Measurements from ENCODE around the gene HCN2. TPM values are rescaled to one million over a fixed set of nuclear protein-coding genes. Genes with fewer than 3 reads are reported as not detected.

HCN2 gene
- total RNA-seq, 1 donor from 2014 or later, result 0.84 TPM

- no peak for TF ChIP-seq CTCF (conservative IDR thresholded peaks at IDR 0.05)
- Mint-ChIP-seq H3K36me3 (ENCODE audit: low read depth) (no peaks in the 10 kb centered on the region), H3K27ac (ENCODE audit: unreplicated experiment) (no peak overlapping the region), H3K4me3 (no peak overlapping the region), H3K27me3 (ENCODE audit: low read depth) (no peaks in the 10 kb centered on the region), H3K9me3 (no peaks in the 10 kb centered on the region), H3K4me1 (peaks cover 14% of the 10 kb centered on the region)
- no peak for DNase-seq (ENCODE audit: low read depth, low spot score)
Measured at GRCh38 chr19:657611-658010, 67.9 kb downstream of the HCN2 start.

GRCh38 chr19:658059-658839 lies 68.6 kb downstream of the HCN2 start:
- TF ChIP-seq CTCF (conservative IDR thresholded peaks at IDR 0.05), result no peak
- no peak overlapping the region for H3K27ac Mint-ChIP-seq (ENCODE audit: unreplicated experiment)
- H3K4me1 Mint-ChIP-seq, result peaks cover 14% of the 10 kb centered on the region
- H3K27me3 Mint-ChIP-seq (ENCODE audit: low read depth), result no peaks in the 10 kb centered on the region
- DNase-seq (ENCODE audit: low read depth, low spot score), result no peak
- no peaks in the 10 kb centered on the region for H3K36me3 Mint-ChIP-seq (ENCODE audit: low read depth)
- no peaks in the 10 kb centered on the region for H3K9me3 Mint-ChIP-seq
- no peak overlapping the region for H3K4me3 Mint-ChIP-seq

- peak overlapping the region; percentile 67 for H3K4me3 Mint-ChIP-seq
- TF ChIP-seq CTCF (conservative IDR thresholded peaks at IDR 0.05), result no peak
- DNase-seq (ENCODE audit: low read depth, low spot score), result no peak
- H3K27ac Mint-ChIP-seq (ENCODE audit: unreplicated experiment), result no peak overlapping the region
- H3K36me3 Mint-ChIP-seq (ENCODE audit: low read depth), result no peaks in the 10 kb centered on the region
- H3K27me3 Mint-ChIP-seq (ENCODE audit: low read depth), result no peaks in the 10 kb centered on the region
- peaks cover 18% of the 10 kb centered on the region for H3K4me1 Mint-ChIP-seq
- no peaks in the 10 kb centered on the region for H3K9me3 Mint-ChIP-seq
Measured at GRCh38 chr19:658916-659839, 69.5 kb downstream of the HCN2 start.

DNA sequence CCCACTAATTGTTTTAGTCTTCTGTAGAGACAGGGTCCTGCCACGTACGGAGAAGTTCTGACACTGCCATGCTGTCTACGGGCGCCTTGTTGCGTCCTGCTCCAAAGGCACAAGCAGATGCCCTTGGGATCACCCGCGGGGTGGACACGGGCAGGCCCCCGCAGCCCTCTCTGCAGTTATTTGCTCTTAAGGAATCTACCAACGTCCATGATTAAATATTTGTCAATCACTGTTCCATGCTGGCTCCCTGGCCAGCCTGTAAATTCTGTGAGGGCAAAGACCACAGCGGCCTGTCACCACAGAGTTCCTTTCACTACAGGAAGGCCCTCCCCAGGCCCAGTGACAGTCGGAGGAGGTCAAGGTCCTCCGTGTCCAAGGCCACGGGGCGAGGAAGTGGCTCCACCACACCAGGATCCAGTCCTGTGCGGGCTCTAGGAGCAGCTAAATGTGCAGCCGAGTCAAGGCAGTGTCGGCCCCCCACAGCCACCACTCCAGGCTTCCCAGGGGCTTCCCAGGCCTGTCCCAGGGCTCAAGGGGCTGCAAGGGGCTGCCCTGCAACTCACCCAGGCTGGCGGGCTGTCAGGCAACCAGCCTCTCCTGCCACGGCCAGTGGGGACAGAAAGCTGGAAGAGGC lies 71.2 kb downstream of the HCN2 start:
- no peaks in the 10 kb centered on the region for H3K9me3 Mint-ChIP-seq
- H3K27ac Mint-ChIP-seq (ENCODE audit: unreplicated experiment), result no peak overlapping the region
- DNase-seq (ENCODE audit: low read depth, low spot score), result no peak
- peaks cover 2% of the 10 kb centered on the region for H3K36me3 Mint-ChIP-seq (ENCODE audit: low read depth)
- peaks cover 23% of the 10 kb centered on the region for H3K4me1 Mint-ChIP-seq
- peak overlapping the region; percentile 86 for H3K4me3 Mint-ChIP-seq
- no peak for TF ChIP-seq CTCF (conservative IDR thresholded peaks at IDR 0.05)
- peaks cover 5% of the 10 kb centered on the region for H3K27me3 Mint-ChIP-seq (ENCODE audit: low read depth)

DNA sequence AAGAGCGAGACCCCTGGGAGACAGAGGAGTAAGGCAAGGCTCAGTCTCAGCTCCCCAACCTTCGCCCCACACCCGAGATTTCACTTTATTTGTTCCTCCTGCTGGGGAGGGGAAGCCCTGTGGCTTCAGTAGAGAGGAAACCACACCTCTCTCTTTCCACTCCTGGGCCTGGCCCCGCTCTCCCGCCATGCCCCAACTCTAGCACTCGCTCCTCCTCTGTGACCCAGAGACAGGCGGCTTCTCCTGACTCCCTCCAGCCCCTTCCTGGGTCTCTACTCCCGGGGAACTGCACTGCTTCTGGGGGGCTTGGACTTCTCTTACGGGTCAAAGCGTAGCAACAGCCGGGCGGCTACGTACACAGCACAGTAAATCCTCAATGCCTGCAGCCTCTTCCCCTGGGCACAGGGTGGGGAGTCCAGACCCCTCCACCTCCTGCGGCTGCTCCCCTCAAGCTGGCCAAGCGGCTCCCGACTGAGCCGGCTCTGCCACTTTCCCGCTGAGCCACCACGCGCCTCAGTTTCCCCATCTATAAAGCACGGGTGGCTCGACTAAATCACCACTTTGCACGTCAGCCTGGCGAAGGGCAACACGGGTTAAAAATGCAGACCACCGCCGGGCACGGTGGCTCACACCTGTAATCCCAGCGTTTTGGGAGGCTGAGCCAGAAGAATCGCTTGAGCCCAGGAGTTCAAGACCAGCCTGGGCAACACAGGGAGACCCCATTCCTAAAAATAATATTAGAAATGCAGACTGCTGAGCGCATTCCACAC lies 71.9 kb downstream of the HCN2 start:
- Mint-ChIP-seq H3K27me3 (ENCODE audit: low read depth) (peaks cover 5% of the 10 kb centered on the region), H3K9me3 (no peaks in the 10 kb centered on the region), H3K4me3 (peak overlapping the region; percentile 86), H3K36me3 (ENCODE audit: low read depth) (peaks cover 2% of the 10 kb centered on the region), H3K27ac (ENCODE audit: unreplicated experiment) (no peak overlapping the region), H3K4me1 (peaks cover 23% of the 10 kb centered on the region)
- no peak for TF ChIP-seq CTCF (conservative IDR thresholded peaks at IDR 0.05)
- DNase-seq (ENCODE audit: low read depth, low spot score), result no peak

Data from neural crest cell (in vitro differentiated cells).